Measurements from ENCODE around the gene MAGEA2.
"Not testable (repeated sequence)": the region's sequence is repeated elsewhere in the genome, so short reads cannot be mapped to it uniquely, and the experiment has no call there.

MAGEA2 gene

DNA sequence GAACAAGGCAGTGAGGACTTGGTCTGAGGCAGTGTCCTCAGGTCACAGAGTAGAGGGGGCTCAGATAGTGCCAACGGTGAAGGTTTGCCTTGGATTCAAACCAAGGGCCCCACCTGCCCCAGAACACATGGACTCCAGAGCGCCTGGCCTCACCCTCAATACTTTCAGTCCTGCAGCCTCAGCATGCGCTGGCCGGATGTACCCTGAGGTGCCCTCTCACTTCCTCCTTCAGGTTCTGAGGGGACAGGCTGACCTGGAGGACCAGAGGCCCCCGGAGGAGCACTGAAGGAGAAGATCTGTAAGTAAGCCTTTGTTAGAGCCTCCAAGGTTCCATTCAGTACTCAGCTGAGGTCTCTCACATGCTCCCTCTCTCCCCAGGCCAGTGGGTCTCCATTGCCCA, 53.3 kb downstream of the MAGEA2 start:
- DNase-seq: not testable (repeated sequence)
